ENCODE measurements around the gene TRABD2A. TPM values are rescaled to one million over a fixed set of nuclear protein-coding genes. Genes with fewer than 3 reads are reported as not detected.

The TRABD2A gene
- total and polyA plus RNA-seq, 9 of the 15 experiments (the other 6 are each of a cell fraction or from before 2014, with no cell fraction given) = 0.07 to 0.45 (median 0.25) TPM

DNA sequence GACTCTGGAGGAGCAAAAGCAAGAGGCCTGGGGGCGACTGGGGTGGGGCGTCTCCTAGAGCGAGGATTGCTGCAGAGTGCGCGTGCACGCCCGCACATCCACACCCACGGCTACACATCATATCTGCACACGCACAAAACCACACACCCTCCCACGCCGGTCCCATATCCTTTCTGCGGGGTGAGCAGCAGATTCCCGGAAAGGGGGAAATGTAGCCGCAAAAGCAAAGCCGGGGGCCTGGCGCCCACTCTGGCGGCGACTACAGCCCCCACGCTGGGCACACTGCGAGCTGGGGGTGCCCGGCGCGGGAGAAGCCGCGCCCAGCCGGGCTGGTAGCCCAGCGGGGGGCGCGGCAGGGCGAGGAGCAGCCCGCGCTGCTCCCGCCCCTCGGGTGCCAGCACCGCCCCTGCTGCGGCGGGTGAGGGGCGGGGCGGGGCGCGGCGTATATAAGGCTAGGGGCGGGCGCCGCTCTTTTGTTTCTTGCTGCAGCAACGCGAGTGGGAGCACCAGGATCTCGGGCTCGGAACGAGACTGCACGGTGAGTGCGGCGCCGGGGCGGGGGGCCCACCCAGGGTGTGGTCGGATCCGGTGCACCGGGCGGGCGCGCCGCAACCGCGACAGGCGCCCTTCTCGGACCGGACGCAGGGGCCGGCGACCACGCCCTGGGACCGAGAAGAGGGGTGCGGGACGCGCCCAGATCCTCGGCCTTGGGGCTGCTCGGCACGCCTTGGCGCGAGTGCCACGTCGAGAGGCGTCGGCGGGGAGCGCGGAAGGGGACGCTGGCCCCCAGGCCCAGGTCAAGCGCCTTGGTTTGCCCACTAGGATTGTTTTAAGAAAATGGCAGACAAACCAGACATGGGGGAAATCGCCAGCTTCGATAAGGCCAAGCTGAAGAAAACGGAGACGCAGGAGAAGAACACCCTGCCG lies 24.6 kb upstream of the TRABD2A start, which contains the start of gene TMSB10 (continued):
- TF ChIP-seq ZNF184 (CRISPR knock-in tag; IDR thresholded peaks at IDR 0.05) = no peak
- TF ChIP-seq SMARCA4 (IDR thresholded peaks at IDR 0.05) = peak; percentile 59; the same call in 1 of the 2 replicates
- TF ChIP-seq, protein P1, sequence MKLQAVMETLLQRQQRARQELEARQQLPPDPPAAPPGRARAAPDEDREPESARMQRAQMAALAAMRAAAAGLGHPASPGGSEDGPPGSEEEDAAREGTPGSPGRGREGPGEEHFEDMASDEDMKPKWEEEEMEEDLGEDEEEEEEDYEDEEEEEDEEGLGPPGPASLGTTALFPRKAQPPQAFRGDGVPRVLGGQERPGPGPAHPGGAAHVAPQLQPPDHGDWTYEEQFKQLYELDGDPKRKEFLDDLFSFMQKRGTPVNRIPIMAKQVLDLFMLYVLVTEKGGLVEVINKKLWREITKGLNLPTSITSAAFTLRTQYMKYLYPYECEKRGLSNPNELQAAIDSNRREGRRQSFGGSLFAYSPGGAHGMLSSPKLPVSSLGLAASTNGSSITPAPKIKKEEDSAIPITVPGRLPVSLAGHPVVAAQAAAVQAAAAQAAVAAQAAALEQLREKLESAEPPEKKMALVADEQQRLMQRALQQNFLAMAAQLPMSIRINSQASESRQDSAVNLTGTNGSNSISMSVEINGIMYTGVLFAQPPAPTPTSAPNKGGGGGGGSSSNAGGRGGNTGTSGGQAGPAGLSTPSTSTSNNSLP (IDR thresholded peaks at IDR 0.05; ENCODE audit: borderline replicate concordance, low read depth, low read length) = no peak
- TF ChIP-seq POLR2A (conservative IDR thresholded peaks at IDR 0.05) = peak; percentile 92
- TF ChIP-seq, protein P2, sequence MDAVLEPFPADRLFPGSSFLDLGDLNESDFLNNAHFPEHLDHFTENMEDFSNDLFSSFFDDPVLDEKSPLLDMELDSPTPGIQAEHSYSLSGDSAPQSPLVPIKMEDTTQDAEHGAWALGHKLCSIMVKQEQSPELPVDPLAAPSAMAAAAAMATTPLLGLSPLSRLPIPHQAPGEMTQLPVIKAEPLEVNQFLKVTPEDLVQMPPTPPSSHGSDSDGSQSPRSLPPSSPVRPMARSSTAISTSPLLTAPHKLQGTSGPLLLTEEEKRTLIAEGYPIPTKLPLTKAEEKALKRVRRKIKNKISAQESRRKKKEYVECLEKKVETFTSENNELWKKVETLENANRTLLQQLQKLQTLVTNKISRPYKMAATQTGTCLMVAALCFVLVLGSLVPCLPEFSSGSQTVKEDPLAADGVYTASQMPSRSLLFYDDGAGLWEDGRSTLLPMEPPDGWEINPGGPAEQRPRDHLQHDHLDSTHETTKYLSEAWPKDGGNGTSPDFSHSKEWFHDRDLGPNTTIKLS (IDR thresholded peaks at IDR 0.05; ENCODE audit: borderline replicate concordance, low read depth) = peak; percentile 93; the same call in 1 of the 2 replicates
- TF ChIP-seq ZNF445 (CRISPR knock-in tag; IDR thresholded peaks at IDR 0.05; ENCODE audit: low read depth) = no peak
- TF ChIP-seq HDAC8 (tag; IDR thresholded peaks at IDR 0.05) = 0 out of 2 replicates have a peak, but pooled peaks have one; percentile 12
- TF ChIP-seq ZNF583 (CRISPR knock-in tag; IDR thresholded peaks at IDR 0.05) = 0 out of 2 replicates have a peak, but pooled peaks have one; percentile 20
- TF ChIP-seq, protein P3, sequence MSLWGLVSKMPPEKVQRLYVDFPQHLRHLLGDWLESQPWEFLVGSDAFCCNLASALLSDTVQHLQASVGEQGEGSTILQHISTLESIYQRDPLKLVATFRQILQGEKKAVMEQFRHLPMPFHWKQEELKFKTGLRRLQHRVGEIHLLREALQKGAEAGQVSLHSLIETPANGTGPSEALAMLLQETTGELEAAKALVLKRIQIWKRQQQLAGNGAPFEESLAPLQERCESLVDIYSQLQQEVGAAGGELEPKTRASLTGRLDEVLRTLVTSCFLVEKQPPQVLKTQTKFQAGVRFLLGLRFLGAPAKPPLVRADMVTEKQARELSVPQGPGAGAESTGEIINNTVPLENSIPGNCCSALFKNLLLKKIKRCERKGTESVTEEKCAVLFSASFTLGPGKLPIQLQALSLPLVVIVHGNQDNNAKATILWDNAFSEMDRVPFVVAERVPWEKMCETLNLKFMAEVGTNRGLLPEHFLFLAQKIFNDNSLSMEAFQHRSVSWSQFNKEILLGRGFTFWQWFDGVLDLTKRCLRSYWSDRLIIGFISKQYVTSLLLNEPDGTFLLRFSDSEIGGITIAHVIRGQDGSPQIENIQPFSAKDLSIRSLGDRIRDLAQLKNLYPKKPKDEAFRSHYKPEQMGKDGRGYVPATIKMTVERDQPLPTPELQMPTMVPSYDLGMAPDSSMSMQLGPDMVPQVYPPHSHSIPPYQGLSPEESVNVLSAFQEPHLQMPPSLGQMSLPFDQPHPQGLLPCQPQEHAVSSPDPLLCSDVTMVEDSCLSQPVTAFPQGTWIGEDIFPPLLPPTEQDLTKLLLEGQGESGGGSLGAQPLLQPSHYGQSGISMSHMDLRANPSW (CRISPR knock-in tag; IDR thresholded peaks at IDR 0.05) = 0 out of 2 replicates have a peak, but pooled peaks have one; percentile 30
- TF ChIP-seq MAFG (tag; conservative IDR thresholded peaks at IDR 0.05) = no peak
- TF ChIP-seq, protein P4, sequence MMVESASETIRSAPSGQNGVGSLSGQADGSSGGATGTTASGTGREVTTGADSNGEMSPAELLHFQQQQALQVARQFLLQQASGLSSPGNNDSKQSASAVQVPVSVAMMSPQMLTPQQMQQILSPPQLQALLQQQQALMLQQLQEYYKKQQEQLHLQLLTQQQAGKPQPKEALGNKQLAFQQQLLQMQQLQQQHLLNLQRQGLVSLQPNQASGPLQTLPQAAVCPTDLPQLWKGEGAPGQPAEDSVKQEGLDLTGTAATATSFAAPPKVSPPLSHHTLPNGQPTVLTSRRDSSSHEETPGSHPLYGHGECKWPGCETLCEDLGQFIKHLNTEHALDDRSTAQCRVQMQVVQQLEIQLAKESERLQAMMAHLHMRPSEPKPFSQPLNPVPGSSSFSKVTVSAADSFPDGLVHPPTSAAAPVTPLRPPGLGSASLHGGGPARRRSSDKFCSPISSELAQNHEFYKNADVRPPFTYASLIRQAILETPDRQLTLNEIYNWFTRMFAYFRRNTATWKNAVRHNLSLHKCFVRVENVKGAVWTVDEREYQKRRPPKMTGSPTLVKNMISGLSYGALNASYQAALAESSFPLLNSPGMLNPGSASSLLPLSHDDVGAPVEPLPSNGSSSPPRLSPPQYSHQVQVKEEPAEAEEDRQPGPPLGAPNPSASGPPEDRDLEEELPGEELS (CRISPR knock-in tag; IDR thresholded peaks at IDR 0.05; ENCODE audit: borderline replicate concordance) = no peak
- no peak for TF ChIP-seq CHCHD3 (CRISPR knock-in tag; IDR thresholded peaks at IDR 0.05)
- TF ChIP-seq, protein P5, sequence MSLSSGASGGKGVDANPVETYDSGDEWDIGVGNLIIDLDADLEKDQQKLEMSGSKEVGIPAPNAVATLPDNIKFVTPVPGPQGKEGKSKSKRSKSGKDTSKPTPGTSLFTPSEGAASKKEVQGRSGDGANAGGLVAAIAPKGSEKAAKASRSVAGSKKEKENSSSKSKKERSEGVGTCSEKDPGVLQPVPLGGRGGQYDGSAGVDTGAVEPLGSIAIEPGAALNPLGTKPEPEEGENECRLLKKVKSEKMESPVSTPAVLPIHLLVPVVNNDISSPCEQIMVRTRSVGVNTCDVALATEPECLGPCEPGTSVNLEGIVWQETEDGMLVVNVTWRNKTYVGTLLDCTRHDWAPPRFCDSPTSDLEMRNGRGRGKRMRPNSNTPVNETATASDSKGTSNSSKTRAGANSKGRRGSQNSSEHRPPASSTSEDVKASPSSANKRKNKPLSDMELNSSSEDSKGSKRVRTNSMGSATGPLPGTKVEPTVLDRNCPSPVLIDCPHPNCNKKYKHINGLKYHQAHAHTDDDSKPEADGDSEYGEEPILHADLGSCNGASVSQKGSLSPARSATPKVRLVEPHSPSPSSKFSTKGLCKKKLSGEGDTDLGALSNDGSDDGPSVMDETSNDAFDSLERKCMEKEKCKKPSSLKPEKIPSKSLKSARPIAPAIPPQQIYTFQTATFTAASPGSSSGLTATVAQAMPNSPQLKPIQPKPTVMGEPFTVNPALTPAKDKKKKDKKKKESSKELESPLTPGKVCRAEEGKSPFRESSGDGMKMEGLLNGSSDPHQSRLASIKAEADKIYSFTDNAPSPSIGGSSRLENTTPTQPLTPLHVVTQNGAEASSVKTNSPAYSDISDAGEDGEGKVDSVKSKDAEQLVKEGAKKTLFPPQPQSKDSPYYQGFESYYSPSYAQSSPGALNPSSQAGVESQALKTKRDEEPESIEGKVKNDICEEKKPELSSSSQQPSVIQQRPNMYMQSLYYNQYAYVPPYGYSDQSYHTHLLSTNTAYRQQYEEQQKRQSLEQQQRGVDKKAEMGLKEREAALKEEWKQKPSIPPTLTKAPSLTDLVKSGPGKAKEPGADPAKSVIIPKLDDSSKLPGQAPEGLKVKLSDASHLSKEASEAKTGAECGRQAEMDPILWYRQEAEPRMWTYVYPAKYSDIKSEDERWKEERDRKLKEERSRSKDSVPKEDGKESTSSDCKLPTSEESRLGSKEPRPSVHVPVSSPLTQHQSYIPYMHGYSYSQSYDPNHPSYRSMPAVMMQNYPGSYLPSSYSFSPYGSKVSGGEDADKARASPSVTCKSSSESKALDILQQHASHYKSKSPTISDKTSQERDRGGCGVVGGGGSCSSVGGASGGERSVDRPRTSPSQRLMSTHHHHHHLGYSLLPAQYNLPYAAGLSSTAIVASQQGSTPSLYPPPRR (CRISPR knock-in tag; IDR thresholded peaks at IDR 0.05; ENCODE audit: borderline replicate concordance) = no peak
